Left ventricle myocardium inferior (tissue), 1 donor: Measurements from ENCODE around the gene NEK2. TPM values are rescaled to one million over a fixed set of nuclear protein-coding genes. Genes with fewer than 3 reads are reported as not detected.

Experiments used
- DNase-seq: peaks from one replicate; pipeline ENCODE4 v3.0.0-alpha.2; 2020
- H3K27ac ChIP-seq: fragments of 200-600 bp; replicated peaks from 2 replicates; pipeline ENCODE4 v1.8.0; 2021
- H3K27me3 ChIP-seq: fragments of 200-600 bp; 2 replicates; pipeline ENCODE4 v1.8.0; 2021; ENCODE audit warnings: low read depth
- H3K36me3 ChIP-seq: fragments of 200-600 bp; 2 replicates; pipeline ENCODE4 v1.8.0; 2021
- H3K4me1 ChIP-seq: fragments of 200-600 bp; 2 replicates; pipeline ENCODE4 v1.8.0; 2021
- H3K4me3 ChIP-seq: fragments of 200-600 bp; 2 replicates; pipeline ENCODE4 v1.8.0; 2021; ENCODE audit warnings: mild to moderate bottlenecking, moderate library complexity
- H3K9me3 ChIP-seq: fragments of 200-600 bp; replicated peaks from 2 replicates; pipeline ENCODE4 v1.8.0; 2021
- CTCF ChIP-seq: fragments of 200-600 bp; IDR thresholded peaks from 2 replicates; pipeline ENCODE4 v1.8.0; 2021; ENCODE audit warnings: antibody characterized with exemption, mild to moderate bottlenecking, borderline replicate concordance
- intact Hi-C: fragments of 100-400 bp; cut with micrococcal nuclease; formaldehyde crosslinking; loops from one replicate; pipeline ENCODE4 v1.11.0; 2022
- total RNA-seq: library from RNA; stranded (reverse); fragmentation: NEBNext Ultra II Directional; extraction: Animal tissue kit (Norgen Biotek cat#: 25700); gene quantifications from one replicate; pipeline ENCODE4 v1.2.1, GENCODE V29; 2021
- donor health status: DM: no; HTN: yes; CAD: no; lungs with severe emphysema.

NEK2 gene
- total RNA-seq, 1 donor from 2014 or later = 0.19 TPM

- no peaks in the 10 kb centered on the region for H3K36me3 ChIP-seq
- H3K4me1 ChIP-seq = peaks cover 4% of the 10 kb centered on the region
- no peak overlapping the region for H3K4me3 ChIP-seq
- H3K27ac ChIP-seq = no peak overlapping the region
- TF ChIP-seq CTCF = no peak
- peaks cover 5% of the 10 kb centered on the region for H3K27me3 ChIP-seq
- intact Hi-C loops = loop anchor here (10.0 kb wide), 1 partner anchor 138 kb away; no protein-coding TSS in a partner anchor
- no peak for DNase-seq
- H3K9me3 ChIP-seq = no peaks in the 10 kb centered on the region
Measured at GRCh38 chr1:211653293-211653692, 22.1 kb downstream of the NEK2 start.

GRCh38 chr1:211652371-211652770 lies 23.1 kb downstream of the NEK2 start:
- no peak for TF ChIP-seq CTCF
- H3K36me3 ChIP-seq = no peaks in the 10 kb centered on the region
- no peak overlapping the region for H3K4me3 ChIP-seq

GRCh38 chr1:211650904-211651303 lies 24.5 kb downstream of the NEK2 start:
- no peak for TF ChIP-seq CTCF
- Histone ChIP-seq H3K4me3 (no peak overlapping the region), H3K27ac (no peak overlapping the region), H3K36me3 (no peaks in the 10 kb centered on the region), H3K9me3 (no peaks in the 10 kb centered on the region), H3K4me1 (peaks cover 12% of the 10 kb centered on the region), H3K27me3 (peaks cover 5% of the 10 kb centered on the region)
- intact Hi-C loops = loop anchor here (10.0 kb wide), 1 partner anchor 136 kb away; no protein-coding TSS in a partner anchor
- no peak for DNase-seq

More at GRCh38 chr1:211652371-211652770, 23.1 kb downstream of the NEK2 start:
- no peaks in the 10 kb centered on the region for H3K9me3 ChIP-seq
- DNase-seq = no peak
- no peak overlapping the region for H3K27ac ChIP-seq
- intact Hi-C loops = loop anchor here (10.0 kb wide), 1 partner anchor 138 kb away; no protein-coding TSS in a partner anchor
- H3K4me1 ChIP-seq = peaks cover 11% of the 10 kb centered on the region
- H3K27me3 ChIP-seq = peaks cover 5% of the 10 kb centered on the region

GRCh38 chr1:211648980-211649934 lies 26.2 kb downstream of the NEK2 start:
- peak overlapping the region; percentile 6 for H3K27ac ChIP-seq
- peak; percentile 48 for DNase-seq

GRCh38 chr1:211648336-211648735 lies 27.1 kb downstream of the NEK2 start:
- Histone ChIP-seq H3K4me3 (no peak overlapping the region), H3K4me1 (peaks cover 32% of the 10 kb centered on the region), H3K9me3 (no peaks in the 10 kb centered on the region), H3K36me3 (no peaks in the 10 kb centered on the region), H3K27ac (peak overlapping the region; percentile 6), H3K27me3 (no peaks in the 10 kb centered on the region)
- no peak for DNase-seq
- TF ChIP-seq CTCF = no peak
- intact Hi-C loops = no loop called here

More at GRCh38 chr1:211648980-211649934, 26.2 kb downstream of the NEK2 start:
- Histone ChIP-seq H3K27me3 (peaks cover 4% of the 10 kb centered on the region), H3K36me3 (no peaks in the 10 kb centered on the region), H3K4me1 (peaks cover 23% of the 10 kb centered on the region), H3K9me3 (no peaks in the 10 kb centered on the region), H3K4me3 (no peak overlapping the region)
- peak; percentile 77 for TF ChIP-seq CTCF
- intact Hi-C loops = no loop called here
